Natural killer cell (primary cell): ENCODE results near the gene PSME1. TPM values are rescaled to one million over a fixed set of nuclear protein-coding genes. Genes with fewer than 3 reads are reported as not detected.

Experiments used
- ATAC-seq, 3 donors: fragments of 150-1000 bp in 2 of 3; fragments of 200-7000 bp in 1 of 3; cut with Tn5 transposase; 1 replicate in 1 of 3; 2 replicates in 2 of 3; pipeline ENCODE4 v1.10.0; 2021; ENCODE audit warnings: mild to moderate bottlenecking in 2 of 3, moderate library complexity in 2 of 3
- DNase-seq, 2 donors: peaks; one replicate each; pipeline versions ENCODE4 v3.0.0 to v3.0.0-alpha.2; 2013 to 2021; ENCODE audit warnings: mixed read lengths in 1 of 2
- H3K27ac ChIP-seq: one replicate; pipeline ENCODE4 v1.5.1; 2013; ENCODE audit warnings: mild to moderate bottlenecking, low read length
- H3K27me3 ChIP-seq: one replicate; pipeline ENCODE4 v1.6.1; 2013; ENCODE audit warnings: low read length; ENCODE audit not compliant: control insufficient read depth, insufficient read depth
- H3K36me3 ChIP-seq: one replicate; pipeline ENCODE4 v1.6.1; 2013; ENCODE audit warnings: low read length; ENCODE audit not compliant: control insufficient read depth, insufficient read depth
- H3K4me1 ChIP-seq: one replicate; pipeline ENCODE4 v1.6.1; 2013; ENCODE audit warnings: low read length; ENCODE audit not compliant: control insufficient read depth, insufficient read depth
- H3K4me3 ChIP-seq: one replicate; pipeline ENCODE4 v1.5.1; 2013; ENCODE audit warnings: low read length
- H3K9me3 ChIP-seq: one replicate; pipeline ENCODE4 v1.6.1; 2013; ENCODE audit warnings: low read length; ENCODE audit not compliant: control insufficient read depth, insufficient read depth
- H3K27ac Mint-ChIP-seq, 2 donors: one replicate each; pipeline ENCODE4 v1.8.0; 2022; ENCODE audit warnings: mild to moderate bottlenecking in 2 of 2, mixed read lengths in 2 of 2, moderate library complexity in 1 of 2
- H3K27me3 Mint-ChIP-seq, 2 donors: one replicate each; pipeline ENCODE4 v1.8.0; 2022; ENCODE audit warnings: low read depth in 2 of 2, mixed read lengths in 2 of 2
- H3K36me3 Mint-ChIP-seq: one replicate; pipeline ENCODE4 v1.8.0; 2022; ENCODE audit warnings: mixed read lengths
- H3K4me1 Mint-ChIP-seq, 2 donors: one replicate each; pipeline ENCODE4 v1.8.0; 2022; ENCODE audit warnings: mixed read lengths in 2 of 2
- H3K4me3 Mint-ChIP-seq: one replicate; pipeline ENCODE4 v1.8.0; 2022; ENCODE audit warnings: mild to moderate bottlenecking, moderate library complexity, mixed read lengths
- H3K9me3 Mint-ChIP-seq, 2 donors: one replicate each; pipeline ENCODE4 v1.8.0; 2022; ENCODE audit warnings: mixed read lengths in 2 of 2
- CTCF ChIP-seq: fragments of 200-600 bp; IDR thresholded peaks from one replicate; pipeline ENCODE4 v1.8.0; 2022; ENCODE audit warnings: antibody characterized with exemption
- WGBS: methylation state at CpG from one replicate; pipeline ENCODE4 v1.1.7; 2013; ENCODE audit warnings: missing lambda C conversion rate; ENCODE audit not compliant: insufficient coverage; 5-methylcytosine and 5-hydroxymethylcytosine counted together
- intact Hi-C: fragments of 100-400 bp; cut with micrococcal nuclease; formaldehyde crosslinking; loops from one replicate; pipeline ENCODE4 v1.14.2; 2022
- total RNA-seq, 4 donors: library from RNA; stranded (reverse); fragments of 120-200 nt in 1 of 4; gene quantifications; one replicate each; pipeline versions ENCODE4 v1.2.3 to v1.2.4, GENCODE V29; 2013 to 2022

The PSME1 gene
- total RNA-seq, 3 donors from 2014 or later (not counting 1 experiment from before 2014, with no cell fraction given) = 315 to 345 (median 318) TPM

- peaks cover 36% of the 10 kb centered on the region for H3K36me3 ChIP-seq
- Mint-ChIP-seq H3K27me3 (no peaks in the 10 kb centered on the region), H3K36me3 (no peaks in the 10 kb centered on the region), H3K4me3 (peak overlapping the region; percentile 81), H3K4me1 (peaks cover 24 to 26% of the 10 kb centered on the region in 2 donors), H3K9me3 (no peaks in the 10 kb centered on the region), H3K27ac (peak overlapping the region; percentile 83 to 97)
- H3K27ac ChIP-seq = no peak overlapping the region
- ATAC-seq (no peak), DNase-seq (no peak)
- TF ChIP-seq CTCF = no peak
- no peaks in the 10 kb centered on the region for H3K27me3 ChIP-seq
- intact Hi-C loops = no loop called here
- no peaks in the 10 kb centered on the region for H3K9me3 ChIP-seq
- peaks cover 23% of the 10 kb centered on the region for H3K4me1 ChIP-seq
- 93% methylated on average over 10 of the region's 10 CpGs for WGBS
- no peak overlapping the region for H3K4me3 ChIP-seq
Measured at GRCh38 chr14:24186831-24187538, 51.0 kb downstream of the PSME1 start.

- peak overlapping the region; percentile 68 for H3K27ac ChIP-seq
- intact Hi-C loops = no loop called here
- peaks cover 26 to 29% of the 10 kb centered on the region in 2 donors for H3K4me1 Mint-ChIP-seq
- H3K9me3 ChIP-seq = no peaks in the 10 kb centered on the region
- no peaks in the 10 kb centered on the region for H3K9me3 Mint-ChIP-seq
- H3K4me3 Mint-ChIP-seq = peak overlapping the region; percentile 85
- H3K36me3 Mint-ChIP-seq = no peaks in the 10 kb centered on the region
- no peaks in the 10 kb centered on the region for H3K27me3 Mint-ChIP-seq
- H3K4me1 ChIP-seq = peaks cover 23% of the 10 kb centered on the region
- H3K27ac Mint-ChIP-seq = peak overlapping the region; percentile 83 to 97
- H3K27me3 ChIP-seq = no peaks in the 10 kb centered on the region
- H3K36me3 ChIP-seq = peaks cover 41% of the 10 kb centered on the region
- DNase-seq (no peak), ATAC-seq (peak in 2 of 3 donors; percentile 6 to 19)
- WGBS = 55% methylated on average over 1 of the region's 2 CpGs
- H3K4me3 ChIP-seq = no peak overlapping the region
- TF ChIP-seq CTCF = no peak
Measured at GRCh38 chr14:24187539-24187915, 51.5 kb downstream of the PSME1 start.

Other genes with a start within 250 kb of the PSME1 start
- 10 to 100 TPM in 1 of 3 donors, 1 to 10 TPM in 2; 7.5 to 10.1 (median 9.9) TPM for gene DHRS4, start 182.4 kb upstream of the PSME1 start, total RNA-seq
- 10 to 100 TPM in 1 of 3 donors, 1 to 10 TPM in 2; 8.6 to 12.4 (median 9.7) TPM for gene DHRS4L2, start 147.3 kb upstream of the PSME1 start, total RNA-seq
- 10 to 100 TPM; 17.8 to 28.6 (median 18.6) TPM for gene CARMIL3, start 84.2 kb upstream of the PSME1 start, total RNA-seq
- gene CPNE6, start 64.6 kb upstream of the PSME1 start, total RNA-seq = not detected
- gene PCK2, start 41.9 kb upstream of the PSME1 start, total RNA-seq = 10 to 100 TPM in 2 of 3 donors, 1 to 10 TPM in 1; 9.8 to 13.8 (median 12.3) TPM
- 10 to 100 TPM; 77.5 to 99.3 (median 96.3) TPM for gene DCAF11, start 21.4 kb upstream of the PSME1 start, total RNA-seq
- gene NRL, start 21.2 kb upstream of the PSME1 start, total RNA-seq = 1 to 10 TPM in 2 of 3 donors, under 1 TPM in 1; 0.78 to 3.3 (median 2.8) TPM
- gene FITM1, start 5.5 kb upstream of the PSME1 start, total RNA-seq = 1 to 10 TPM in 2 of 3 donors, under 1 TPM in 1; 0.80 to 2.8 (median 2.3) TPM
- gene EMC9, start 5.4 kb downstream of the PSME1 start, total RNA-seq = 10 to 100 TPM in 2 of 3 donors, 1 to 10 TPM in 1; 9.3 to 12.3 (median 12.0) TPM
- gene PSME2, start 10.4 kb downstream of the PSME1 start, total RNA-seq = 100 to 1,000 TPM; 193 to 237 (median 234) TPM
- gene RNF31, start 11.3 kb downstream of the PSME1 start, total RNA-seq = 100 to 1,000 TPM in 2 of 3 donors, 10 to 100 TPM in 1; 96.9 to 134 (median 125) TPM
- gene IRF9, start 25.1 kb downstream of the PSME1 start, total RNA-seq = 100 to 1,000 TPM; 178 to 348 (median 319) TPM
- gene REC8, start 35.9 kb downstream of the PSME1 start, total RNA-seq = 100 to 1,000 TPM in 2 of 3 donors, 10 to 100 TPM in 1; 77.7 to 138 (median 103) TPM
- gene IPO4, start 52.6 kb downstream of the PSME1 start, total RNA-seq = 10 to 100 TPM; 46.2 to 61.5 (median 51.9) TPM
- 10 to 100 TPM; 15.2 to 32.1 (median 28.7) TPM for gene TM9SF1, start 59.2 kb downstream of the PSME1 start, total RNA-seq
- gene TSSK4, start 69.5 kb downstream of the PSME1 start, total RNA-seq = 1 to 10 TPM; 1.3 to 2.9 (median 1.5) TPM
- gene CHMP4A, start 77.3 kb downstream of the PSME1 start, total RNA-seq = 100 to 1,000 TPM; 105 to 118 (median 115) TPM
- gene MDP1, start 79.9 kb downstream of the PSME1 start, total RNA-seq = 1 to 10 TPM; 4.0 to 6.1 (median 5.5) TPM
- 100 to 1,000 TPM in 1 of 3 donors, 10 to 100 TPM in 2; 93.6 to 109 (median 95.9) TPM for gene NEDD8, start 96.2 kb downstream of the PSME1 start, total RNA-seq
- 10 to 100 TPM; 46.5 to 63.3 (median 53.3) TPM for gene GMPR2, start 96.7 kb downstream of the PSME1 start, total RNA-seq
- 100 to 1,000 TPM; 158 to 269 (median 176) TPM for gene TINF2, start 106.4 kb downstream of the PSME1 start, total RNA-seq
- 1 to 10 TPM; 1.7 to 4.9 (median 4.7) TPM for gene TGM1, start 127.0 kb downstream of the PSME1 start, total RNA-seq
- gene RABGGTA, start 135.4 kb downstream of the PSME1 start, total RNA-seq = 10 to 100 TPM; 72.9 to 95.1 (median 88.5) TPM
- gene DHRS1, start 163.6 kb downstream of the PSME1 start, total RNA-seq = 10 to 100 TPM; 39.8 to 59.0 (median 43.3) TPM
- gene NOP9, start 163.7 kb downstream of the PSME1 start, total RNA-seq = 10 to 100 TPM; 34.9 to 47.8 (median 39.2) TPM
- gene CIDEB, start 171.8 kb downstream of the PSME1 start, total RNA-seq = 10 to 100 TPM; 40.0 to 59.6 (median 46.6) TPM
- gene LTB4R2, start 173.9 kb downstream of the PSME1 start, total RNA-seq = 10 to 100 TPM; 27.6 to 40.5 (median 37.4) TPM
- gene LTB4R, start 175.3 kb downstream of the PSME1 start, total RNA-seq = 10 to 100 TPM; 33.5 to 55.7 (median 49.7) TPM
- 10 to 100 TPM in 2 of 3 donors, 1 to 10 TPM in 1; 9.8 to 17.6 (median 11.3) TPM for gene ADCY4, start 198.9 kb downstream of the PSME1 start, total RNA-seq
- gene RIPK3, start 203.8 kb downstream of the PSME1 start, total RNA-seq = 10 to 100 TPM; 36.1 to 58.2 (median 45.5) TPM
- gene NFATC4, start 232.0 kb downstream of the PSME1 start, total RNA-seq = not detected